AG04450 (cell line): ENCODE measurements around the gene LSAMP. TPM values are rescaled to one million over a fixed set of nuclear protein-coding genes. Genes with fewer than 3 reads are reported as not detected.
A peak's percentile ranks its signal among the peaks of the same experiment; 100 is the strongest.

Experiments
- CTCF ChIA-PET: fragments of 300-600, 350-600 bp; formaldehyde crosslinking; extraction: SDS; loops from one replicate; lab custom pipeline; 2022; ENCODE audit warnings: antibody characterized with exemption, inconsistent platforms; lab: Charles Lee
- POLR2A ChIA-PET: fragments of 350-600 bp; formaldehyde crosslinking; extraction: SDS; loops from one replicate; lab custom pipeline; 2021; ENCODE audit warnings: antibody characterized with exemption, inconsistent platforms; lab: Yijun Ruan, JAX
- DNase-seq: peaks from one replicate; pipeline ENCODE4 v3.0.0-alpha.2; 2011; ENCODE audit warnings: low read depth, low spot score
- H3K27ac ChIP-seq: one replicate; pipeline ENCODE4 v1.5.1; 2012; ENCODE audit warnings: low read depth, low read length, control low read depth
- H3K27me3 ChIP-seq: one replicate; pipeline ENCODE4 v1.6.0; 2012; ENCODE audit warnings: low read length; ENCODE audit not compliant: control insufficient read depth, insufficient read depth
- H3K4me3 ChIP-seq: 2 replicates; pipeline ENCODE4 v1.5.1; 2011; ENCODE audit warnings: mild to moderate bottlenecking, low read depth, low read length, control low read depth
- H3K9me3 ChIP-seq: 2 replicates; pipeline ENCODE4 v1.5.1; 2012; ENCODE audit warnings: low read length; ENCODE audit not compliant: control insufficient read depth, insufficient read depth
- polyA plus RNA-seq: library from polyadenylated mRNA; depleted of rRNA; stranded (reverse); fragments of >200 nt; gene quantifications from 2 replicates; pipeline ENCODE4 v1.2.3, GENCODE V29; 2011
- TF ChIP-seq, protein P1 (sequence below): IDR thresholded peaks from 2 replicates; pipeline ENCODE4 v1.5.1; 2011; ENCODE audit warnings: low read depth, low read length, control low read depth, inconsistent platforms

The LSAMP gene
- polyA plus RNA-seq, 1 experiment, result 25.1 TPM

DNA sequence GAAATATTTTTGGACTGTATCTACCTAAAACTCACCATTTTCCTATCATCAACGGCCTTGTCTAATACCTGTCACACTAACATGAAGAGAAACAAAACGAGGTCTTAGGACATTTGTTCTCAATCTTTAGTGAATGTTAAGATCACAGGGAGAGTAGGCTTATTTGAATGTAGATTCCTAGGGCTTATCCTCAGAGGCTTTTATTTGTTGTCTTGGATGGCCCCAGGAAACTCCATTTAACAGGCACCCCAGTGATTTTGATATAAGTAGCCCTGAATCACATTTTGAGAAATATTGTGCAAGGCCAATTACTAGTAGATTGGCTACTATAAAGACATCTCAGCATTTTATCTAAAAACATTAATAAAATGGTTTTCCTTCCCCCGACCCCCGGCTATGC is 454.6 kb downstream of the LSAMP start:
- CTCF ChIA-PET, result no interaction called here

DNA sequence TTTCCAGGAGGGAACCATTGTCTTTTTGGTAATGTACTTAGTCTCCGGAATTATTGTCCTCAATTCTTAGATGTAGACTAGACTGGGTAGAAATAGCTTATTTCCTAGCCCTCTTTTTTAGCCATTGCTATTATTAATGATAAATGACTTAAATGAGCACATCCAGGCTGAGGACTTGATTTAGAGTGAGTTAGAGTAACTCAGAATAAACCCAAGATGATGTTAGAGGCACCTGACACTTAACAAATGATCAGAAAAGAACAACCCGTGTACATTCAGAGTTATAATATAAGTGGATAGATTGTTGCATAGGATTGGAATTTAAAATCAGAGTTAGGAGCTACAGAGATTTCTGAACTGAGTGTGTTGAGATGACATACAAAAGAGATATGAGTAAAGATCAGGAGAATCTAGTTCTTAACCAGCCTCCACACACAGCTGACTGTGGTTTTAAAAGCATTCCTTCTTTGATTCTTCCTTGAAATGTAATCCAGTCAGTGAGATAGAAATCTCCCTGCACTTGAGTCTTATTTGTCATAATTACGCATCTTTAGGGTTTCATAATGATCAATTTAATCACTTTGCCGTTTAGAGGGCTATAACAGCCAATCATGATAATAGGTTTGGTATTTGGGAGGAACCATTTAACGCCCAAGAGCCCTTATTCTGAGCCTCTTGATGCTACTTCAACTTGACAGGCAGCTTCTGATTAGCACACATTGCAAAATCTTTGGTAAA is 455.4 kb downstream of the LSAMP start:
- ChIA-PET CTCF (interaction anchor here (0.9 kb wide), 1 partner anchor 22 kb away, joined by 3 read pairs; no protein-coding TSS in a partner anchor), POLR2A (no interaction called here)
- TF ChIP-seq, protein P1, sequence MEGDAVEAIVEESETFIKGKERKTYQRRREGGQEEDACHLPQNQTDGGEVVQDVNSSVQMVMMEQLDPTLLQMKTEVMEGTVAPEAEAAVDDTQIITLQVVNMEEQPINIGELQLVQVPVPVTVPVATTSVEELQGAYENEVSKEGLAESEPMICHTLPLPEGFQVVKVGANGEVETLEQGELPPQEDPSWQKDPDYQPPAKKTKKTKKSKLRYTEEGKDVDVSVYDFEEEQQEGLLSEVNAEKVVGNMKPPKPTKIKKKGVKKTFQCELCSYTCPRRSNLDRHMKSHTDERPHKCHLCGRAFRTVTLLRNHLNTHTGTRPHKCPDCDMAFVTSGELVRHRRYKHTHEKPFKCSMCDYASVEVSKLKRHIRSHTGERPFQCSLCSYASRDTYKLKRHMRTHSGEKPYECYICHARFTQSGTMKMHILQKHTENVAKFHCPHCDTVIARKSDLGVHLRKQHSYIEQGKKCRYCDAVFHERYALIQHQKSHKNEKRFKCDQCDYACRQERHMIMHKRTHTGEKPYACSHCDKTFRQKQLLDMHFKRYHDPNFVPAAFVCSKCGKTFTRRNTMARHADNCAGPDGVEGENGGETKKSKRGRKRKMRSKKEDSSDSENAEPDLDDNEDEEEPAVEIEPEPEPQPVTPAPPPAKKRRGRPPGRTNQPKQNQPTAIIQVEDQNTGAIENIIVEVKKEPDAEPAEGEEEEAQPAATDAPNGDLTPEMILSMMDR, result no peak
- no peaks in the 10 kb centered on the region for H3K27me3 ChIP-seq
- DNase-seq, result peak; percentile 36
- no peak overlapping the region for H3K4me3 ChIP-seq
- H3K9me3 ChIP-seq, result no peaks in the 10 kb centered on the region
- no peak overlapping the region for H3K27ac ChIP-seq

More for the DNA sequence above, 454.6 kb downstream of the LSAMP start:
- no peak overlapping the region for H3K4me3 ChIP-seq
- TF ChIP-seq, protein P1, result no peak
- POLR2A ChIA-PET, result no interaction called here
- H3K27me3 ChIP-seq, result no peaks in the 10 kb centered on the region
- no peak for DNase-seq
- H3K9me3 ChIP-seq, result no peaks in the 10 kb centered on the region
- no peak overlapping the region for H3K27ac ChIP-seq

DNA sequence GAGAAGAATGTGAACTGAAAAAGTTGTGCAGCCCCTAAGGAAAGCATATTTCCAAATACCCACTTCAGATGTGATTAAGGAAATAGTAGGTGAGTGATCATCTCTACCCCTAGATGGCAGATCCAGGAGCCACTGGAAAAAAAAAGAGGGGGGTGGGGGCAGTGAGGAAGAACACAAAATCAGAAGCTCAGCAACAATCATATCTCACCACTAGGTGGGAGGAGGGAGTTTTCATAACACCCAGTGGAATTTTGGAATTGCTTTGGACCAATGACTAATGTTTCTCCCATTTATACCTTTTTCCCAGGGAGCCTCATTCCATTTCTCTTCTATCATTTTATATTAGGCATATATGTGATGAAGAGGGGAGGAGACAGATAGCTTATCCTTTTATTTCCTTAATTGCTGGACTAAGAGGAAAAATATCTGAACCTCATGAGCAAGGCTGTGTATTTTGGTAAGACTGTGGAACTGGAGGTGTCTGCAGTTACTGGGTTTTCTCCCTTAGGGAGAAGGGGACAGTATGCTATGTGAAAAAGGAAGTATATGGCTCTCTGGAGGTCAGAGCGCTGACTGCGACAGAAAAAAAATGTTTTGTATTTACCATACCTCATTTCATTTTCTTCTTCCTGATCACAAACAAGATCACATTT is 458.6 kb downstream of the LSAMP start:
- TF ChIP-seq, protein P1, result peak; percentile 40
- DNase-seq, result no peak
- no peaks in the 10 kb centered on the region for H3K27me3 ChIP-seq
- no peak overlapping the region for H3K27ac ChIP-seq
- H3K4me3 ChIP-seq, result no peak overlapping the region
- POLR2A ChIA-PET, result interaction anchor here (0.7 kb wide), 1 partner anchor 47 kb away, joined by 3 read pairs; no protein-coding TSS in a partner anchor
- H3K9me3 ChIP-seq, result no peaks in the 10 kb centered on the region
- CTCF ChIA-PET, result interaction anchor here (0.7 to 1.2 kb wide), 4 partner anchors 11 to 784 kb away, joined by 4 to 8 read pairs (median 4); no protein-coding TSS in a partner anchor

DNA sequence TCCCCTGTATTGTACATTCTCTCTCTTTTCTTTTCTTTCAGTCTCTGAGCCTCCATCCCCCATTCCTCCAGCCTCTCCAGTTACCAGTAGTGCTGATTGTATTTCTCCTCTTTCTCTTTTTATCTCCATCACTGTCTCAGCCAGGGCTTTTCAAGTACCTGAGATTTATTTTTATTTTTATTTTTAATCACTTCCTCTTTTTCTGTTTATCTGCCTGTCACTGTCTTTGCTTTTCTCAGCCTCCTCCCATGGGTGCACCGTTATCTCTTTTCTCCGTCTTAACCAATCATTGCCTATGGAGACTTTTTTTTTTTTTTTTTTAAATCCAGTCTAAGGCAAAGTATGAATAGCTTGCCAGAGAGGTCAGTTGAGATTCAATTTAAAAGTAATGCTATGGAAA is 462.7 kb downstream of the LSAMP start:
- H3K4me3 ChIP-seq, result no peak overlapping the region
- DNase-seq, result no peak
- CTCF ChIA-PET, result interaction anchor here (0.6 to 0.7 kb wide), 2 partner anchors 26 to 851 kb away, joined by 4 to 5 read pairs; no protein-coding TSS in a partner anchor
- no peaks in the 10 kb centered on the region for H3K9me3 ChIP-seq
- POLR2A ChIA-PET, result no interaction called here
- H3K27ac ChIP-seq, result no peak overlapping the region
- no peaks in the 10 kb centered on the region for H3K27me3 ChIP-seq
- TF ChIP-seq, protein P1, result no peak

DNA sequence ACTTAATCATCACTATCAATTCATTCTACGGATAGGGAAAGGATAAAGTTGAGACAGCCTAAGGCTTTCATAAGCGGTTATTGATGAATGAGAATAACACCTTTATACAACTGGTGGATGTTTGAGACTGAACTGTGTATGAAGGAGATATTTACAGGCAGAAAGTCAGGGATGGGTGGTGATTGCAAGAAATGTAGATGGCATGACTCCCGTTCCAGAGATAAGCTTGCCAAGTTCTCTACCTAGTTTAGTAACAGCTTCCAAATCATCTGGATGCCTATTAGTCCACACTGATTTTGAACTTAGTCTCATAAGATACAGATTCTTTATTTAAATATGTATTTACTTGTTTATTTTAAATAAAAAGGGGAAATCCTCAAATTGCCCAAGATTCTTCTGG is 463.2 kb downstream of the LSAMP start:
- H3K9me3 ChIP-seq, result no peaks in the 10 kb centered on the region
- TF ChIP-seq, protein P1, result no peak
- no peak overlapping the region for H3K4me3 ChIP-seq
- H3K27ac ChIP-seq, result no peak overlapping the region
- POLR2A ChIA-PET, result no interaction called here
- CTCF ChIA-PET, result no interaction called here
- no peaks in the 10 kb centered on the region for H3K27me3 ChIP-seq
- no peak for DNase-seq
